AG08396 (cell line): ENCODE data around the gene C19orf12.

Source experiments
- DNase-seq: peaks from one replicate; pipeline ENCODE4 v3.0.0; 2012; ENCODE audit warnings: low spot score, mixed read lengths

Gene C19orf12

DNA sequence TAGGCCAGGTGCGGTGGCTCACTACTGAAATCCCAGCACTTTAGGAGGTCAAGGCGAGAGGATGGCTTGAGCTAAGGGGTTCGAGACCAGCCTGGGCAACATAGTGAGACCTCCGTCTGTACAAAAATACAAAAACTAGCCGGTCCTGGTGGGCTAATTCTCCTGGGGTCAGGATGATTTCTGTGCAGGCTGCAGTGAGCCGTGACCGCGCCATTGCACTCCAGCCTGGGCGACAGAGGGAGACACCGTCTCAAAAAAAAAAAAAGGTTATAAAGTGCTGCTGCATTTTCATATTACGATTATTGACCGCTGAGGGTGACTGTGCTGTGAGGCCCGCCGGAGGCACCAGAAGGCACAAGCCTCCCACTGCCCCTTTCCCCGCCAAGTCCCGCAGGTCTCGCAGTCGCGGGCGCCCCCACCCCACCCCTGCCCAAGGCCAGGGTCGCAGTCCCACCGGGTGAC is 50.3 kb downstream of the C19orf12 start:
- DNase-seq, result no peak

GRCh38 chr19:29663861-29664752 is 51.0 kb downstream of the C19orf12 start:
- DNase-seq, result no peak

GRCh38 chr19:29662604-29663404 is 52.3 kb downstream of the C19orf12 start:
- DNase-seq, result peak; percentile 92

- DNase-seq, result no peak
These were observed 52.8 kb downstream of the C19orf12 start for GRCh38 chr19:29662278-29662603.

- DNase-seq, result no peak
These were observed 54.2 kb downstream of the C19orf12 start for GRCh38 chr19:29660835-29661234.

DNA sequence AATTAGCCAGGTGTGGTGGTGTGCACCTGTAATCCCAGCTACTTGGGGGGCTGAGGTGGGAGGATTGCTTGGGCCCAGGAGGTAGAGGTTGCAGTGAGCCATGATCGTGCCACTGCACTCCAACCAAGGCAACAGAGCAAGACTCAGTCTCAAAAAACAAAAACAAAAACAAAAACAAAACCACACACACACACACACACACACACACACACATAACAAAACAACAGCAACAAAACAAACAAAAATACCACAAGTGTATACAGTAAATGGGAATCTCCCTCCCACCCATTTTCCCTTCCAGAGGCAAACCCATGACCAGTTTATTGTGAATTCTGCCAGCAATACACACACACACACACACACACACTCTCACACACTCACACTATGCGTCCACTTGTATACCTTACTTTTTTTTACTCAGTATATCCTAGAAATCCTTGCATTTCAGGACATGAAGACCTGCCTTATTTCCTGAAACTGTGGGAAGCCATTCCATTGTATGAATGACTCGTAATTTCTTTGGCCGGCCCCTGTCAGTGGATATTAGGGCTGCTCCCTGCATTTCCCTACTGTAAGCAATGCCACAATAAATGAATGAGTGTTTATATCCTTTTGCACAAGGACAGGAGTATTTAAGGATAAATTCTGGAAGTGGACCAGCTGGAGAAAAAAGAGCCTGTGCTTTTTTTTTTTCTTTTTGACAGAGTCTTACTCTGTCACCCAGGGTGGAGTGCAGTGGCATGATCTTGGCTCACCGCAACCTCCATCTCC is 56.7 kb downstream of the C19orf12 start:
- DNase-seq, result no peak

GRCh38 chr19:29655648-29656335 is 59.3 kb downstream of the C19orf12 start:
- DNase-seq, result no peak

GRCh38 chr19:29653398-29653797 is 61.7 kb downstream of the C19orf12 start:
- DNase-seq, result no peak

DNA sequence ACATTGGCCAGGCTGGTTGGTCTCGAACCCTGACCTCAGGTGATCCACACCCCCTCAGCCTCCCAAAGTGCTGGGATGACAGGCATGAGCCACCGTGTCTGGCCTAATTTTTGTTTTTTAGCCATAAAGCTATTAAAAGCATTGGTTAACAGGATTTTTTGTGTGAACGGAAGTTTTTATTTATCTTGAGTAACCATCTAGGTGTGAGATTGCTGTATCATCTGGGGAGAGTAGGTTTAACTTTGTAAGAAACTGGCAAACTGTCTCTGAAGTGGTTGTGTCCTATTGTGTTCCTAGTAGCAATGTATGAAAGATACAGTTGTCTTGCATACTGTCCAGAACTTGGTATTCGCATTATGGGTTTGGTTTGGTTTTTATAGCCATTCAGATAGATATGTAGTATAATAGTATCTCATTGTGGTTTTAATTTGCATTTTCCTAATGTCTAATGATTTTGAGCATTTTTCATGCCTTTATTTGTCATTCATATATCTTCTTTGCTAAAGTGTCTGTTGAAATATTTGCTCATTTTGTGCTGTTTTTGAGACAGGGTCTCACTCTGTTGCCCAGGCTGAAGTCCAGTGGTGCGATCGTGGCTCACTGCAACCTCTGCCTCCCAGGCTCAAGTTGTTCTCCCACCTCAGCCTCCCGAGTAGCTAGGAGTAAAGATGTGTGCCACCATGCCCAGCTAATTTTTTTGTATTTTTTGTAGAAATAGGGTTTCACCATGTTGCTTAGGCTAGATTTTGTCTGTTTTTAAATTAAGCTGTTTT is 63.3 kb downstream of the C19orf12 start:
- DNase-seq, result no peak

DNA sequence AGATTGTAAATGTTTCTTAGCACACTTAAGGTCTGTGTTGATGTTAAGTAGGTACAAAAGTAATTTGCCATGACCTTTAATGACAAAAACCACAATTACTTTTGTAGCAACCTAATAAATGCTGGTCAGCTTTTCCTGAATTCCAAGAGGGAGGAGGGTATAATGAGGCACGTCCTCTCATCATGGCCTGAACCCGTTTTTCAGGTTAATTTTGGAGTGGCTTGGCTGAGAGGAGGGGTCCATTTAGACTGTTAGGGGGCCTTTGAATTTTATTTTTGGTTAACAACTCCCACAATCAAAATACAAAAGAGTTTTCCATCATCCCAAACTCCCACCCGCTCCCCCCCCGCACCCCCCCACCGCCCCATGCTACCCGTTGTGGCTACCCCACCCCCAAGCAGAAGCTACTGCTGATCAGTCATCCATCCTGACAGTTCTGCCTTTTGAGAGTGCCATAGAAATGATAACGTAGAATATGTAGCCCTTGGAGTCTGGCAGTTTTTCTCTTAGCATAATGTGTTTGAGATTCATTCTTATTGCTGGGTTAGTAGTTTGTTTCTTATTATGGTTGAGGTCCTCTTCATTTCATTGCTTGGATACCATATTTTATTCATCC is 64.2 kb downstream of the C19orf12 start:
- DNase-seq, result no peak
